ENCODE results near the gene CD109.
"Not testable (repeated sequence)": the region's sequence is repeated elsewhere in the genome, so short reads cannot be mapped to it uniquely, and the experiment has no call there.

The CD109 gene

DNA sequence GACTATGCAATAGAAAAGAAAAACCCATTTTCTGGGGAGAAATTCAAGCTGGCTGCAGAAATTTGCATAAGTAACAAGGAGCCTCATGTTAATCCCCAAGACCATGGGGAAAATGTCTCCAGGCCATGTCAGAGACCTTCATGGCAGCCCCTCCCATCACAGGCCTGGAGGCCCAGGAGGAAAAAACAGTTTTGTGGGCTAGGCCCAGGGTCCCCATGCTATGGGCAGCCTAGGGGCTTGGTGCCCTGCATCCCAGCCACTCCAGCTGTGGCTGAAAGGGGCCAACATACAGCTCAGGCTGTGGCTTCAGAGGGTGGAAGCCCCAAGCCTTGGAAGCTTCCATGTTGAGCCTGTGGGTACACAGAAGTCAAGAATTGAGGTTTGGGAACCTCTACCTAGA is 148.7 kb downstream of the CD109 start:
- in situ Hi-C loops (cut with HindIII; ENCODE audit: low sequenced_read_pairs), result not testable (repeated sequence)

DNA sequence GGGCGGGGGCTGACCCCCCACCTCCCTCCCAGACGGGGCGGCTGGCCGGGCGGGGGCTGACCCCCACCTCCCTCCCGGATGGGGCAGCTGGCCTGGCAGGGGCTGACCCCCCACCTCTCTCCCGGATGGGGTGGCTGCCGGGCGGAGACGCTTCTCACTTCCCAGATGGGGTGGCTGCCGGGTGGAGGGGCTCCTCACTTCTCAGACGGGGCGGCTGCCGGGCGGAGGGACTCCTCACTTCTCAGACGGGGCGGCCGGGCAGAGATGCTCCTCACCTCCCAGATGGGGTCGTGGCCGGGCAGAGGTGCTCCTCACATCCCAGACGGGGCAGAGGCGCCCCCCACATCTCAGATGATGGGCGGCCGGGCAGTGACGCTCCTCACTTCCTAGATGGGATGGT is 155.0 kb downstream of the CD109 start:
- in situ Hi-C loops (cut with HindIII; ENCODE audit: low sequenced_read_pairs), result not testable (repeated sequence)

- in situ Hi-C loops (cut with HindIII; ENCODE audit: low sequenced_read_pairs), result loop anchor here (5.0 kb wide), 2 partner anchors 83 to 1357 kb away; no protein-coding TSS in a partner anchor
Observed at GRCh38 chr6:73854998-73855718, 159.2 kb downstream of the CD109 start.

DNA sequence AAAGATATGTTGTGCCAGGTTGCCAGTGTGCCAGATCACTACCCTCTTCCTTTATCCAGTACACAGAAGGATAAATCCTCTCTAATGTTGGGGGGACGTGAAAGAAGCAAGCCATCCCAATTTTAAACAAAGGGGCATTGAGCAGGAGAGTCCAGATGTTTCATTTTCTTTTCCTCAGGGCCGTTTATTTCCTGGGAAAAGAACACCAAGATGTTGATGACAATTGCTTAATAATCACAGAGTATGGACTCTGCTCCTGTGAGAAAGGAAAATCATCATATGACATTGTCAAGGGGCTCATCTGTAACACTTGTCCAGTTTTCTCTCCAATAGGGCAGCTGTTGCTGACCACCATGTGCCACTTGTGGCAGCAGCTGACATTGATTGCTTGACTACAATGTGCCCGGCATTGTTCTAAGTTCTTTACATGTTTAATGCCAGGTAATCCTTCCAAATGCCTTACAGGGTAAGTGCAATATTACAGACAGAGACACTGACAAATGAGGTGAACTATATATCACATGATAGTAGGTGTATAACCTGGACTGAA is 161.4 kb downstream of the CD109 start:
- in situ Hi-C loops (cut with HindIII; ENCODE audit: low sequenced_read_pairs), result loop anchor here (5.0 kb wide), 2 partner anchors 85 to 1355 kb away; no protein-coding TSS in a partner anchor

DNA sequence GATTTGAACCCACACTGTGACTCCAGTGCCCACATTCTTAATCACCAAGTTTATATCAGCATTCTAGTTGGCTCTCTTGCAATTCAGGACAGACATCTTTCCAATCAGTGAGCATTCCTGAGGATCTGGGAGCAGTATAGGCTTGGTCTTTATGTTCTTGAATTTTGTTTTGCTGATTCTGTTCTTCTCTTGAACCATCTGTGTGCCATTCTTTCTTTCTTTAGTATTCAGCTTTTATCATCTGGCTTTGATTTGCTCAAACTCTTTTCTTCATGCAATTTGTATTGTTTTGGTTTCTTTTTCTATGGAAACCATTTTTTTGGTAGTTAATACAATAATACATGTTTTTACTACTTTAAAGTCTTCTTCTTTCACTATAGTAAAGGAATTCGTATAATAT is 162.4 kb downstream of the CD109 start:
- in situ Hi-C loops (cut with HindIII; ENCODE audit: low sequenced_read_pairs), result loop anchor here (5.0 kb wide), 2 partner anchors 86 to 1354 kb away; no protein-coding TSS in a partner anchor

DNA sequence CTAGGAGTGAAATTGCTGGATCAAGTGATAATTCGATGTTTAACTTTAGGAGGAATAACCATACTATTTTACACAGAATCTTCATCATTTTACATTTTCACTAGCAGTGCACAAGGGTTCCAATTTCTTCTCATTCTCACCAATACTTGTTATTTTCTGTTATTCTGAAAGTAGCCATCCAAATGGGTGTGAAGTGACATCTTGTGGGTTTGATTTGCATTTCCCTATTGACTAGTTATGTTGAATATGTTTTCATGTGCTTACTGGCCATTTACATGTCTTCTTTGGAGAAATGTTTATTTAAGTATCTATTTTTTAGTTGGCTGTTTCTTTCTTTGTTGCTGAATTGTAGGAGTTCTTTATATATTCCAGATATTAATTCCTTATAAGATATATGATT is 164.3 kb downstream of the CD109 start:
- in situ Hi-C loops (cut with HindIII; ENCODE audit: low sequenced_read_pairs), result no loop called here

DNA sequence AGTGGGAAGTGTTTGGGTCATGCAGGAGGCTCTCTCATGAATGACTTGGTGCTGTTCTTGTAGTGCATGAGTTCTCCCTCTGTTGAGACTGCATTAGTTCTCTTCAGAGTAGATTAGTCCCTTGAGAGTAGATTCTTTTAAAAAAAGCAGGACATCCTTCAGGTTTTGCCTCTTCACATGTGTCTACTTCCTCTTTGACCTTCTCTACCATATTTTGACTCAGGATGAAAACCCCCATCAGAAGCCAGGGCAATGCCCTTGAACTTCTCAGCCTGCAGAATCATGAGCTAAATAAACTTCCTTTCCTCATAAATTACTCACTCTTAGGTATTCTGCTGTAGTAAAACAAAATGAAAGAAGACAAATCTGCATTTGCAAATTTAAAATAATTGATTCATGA is 170.3 kb downstream of the CD109 start:
- in situ Hi-C loops (cut with HindIII; ENCODE audit: low sequenced_read_pairs), result no loop called here

- in situ Hi-C loops (cut with HindIII; ENCODE audit: low sequenced_read_pairs), result no loop called here
Observed at GRCh38 chr6:73867411-73867810, 171.4 kb downstream of the CD109 start.

GRCh38 chr6:73870907-73871306 is 174.9 kb downstream of the CD109 start:
- in situ Hi-C loops (cut with HindIII; ENCODE audit: low sequenced_read_pairs), result no loop called here

- in situ Hi-C loops (cut with HindIII; ENCODE audit: low sequenced_read_pairs), result no loop called here
Observed at GRCh38 chr6:73873081-73873480, 177.1 kb downstream of the CD109 start.

Measured in endothelial cell of hepatic sinusoid (primary cell).